PC-9 (cell line): Measurements from ENCODE around the gene DGLUCY. TPM values are rescaled to one million over a fixed set of nuclear protein-coding genes. Genes with fewer than 3 reads are reported as not detected.
"Not testable (repeated sequence)": the region's sequence is repeated elsewhere in the genome, so short reads cannot be mapped to it uniquely, and the experiment has no call there.

Source experiments
- BruUV-seq: library from RNA; stranded (reverse); fragments of 400-500 nt; replicated peaks from 2 replicates; lab custom pipeline; 2021; lab: Mats Ljungman, UMichigan
- CTCF ChIA-PET: fragments of 300-600 bp; sonication (Branson Sonifier 250); formaldehyde crosslinking; loops from one replicate; lab custom pipeline; 2022; ENCODE audit warnings: antibody characterized with exemption; lab: Charles Lee
- POLR2A ChIA-PET: fragments of 300-600 bp; sonication (Branson Sonifier 250); formaldehyde crosslinking; loops from one replicate; lab custom pipeline; 2022; ENCODE audit warnings: antibody characterized with exemption; ENCODE audit not compliant: unreplicated experiment; lab: Charles Lee
- DNase-seq, 2 experiments: peaks; one replicate each; pipeline versions ENCODE4 v3.0.0 to v3.0.0-alpha.2; 2015 to 2022; ENCODE audit warnings: mixed read lengths in 1 of 2
- H2AFZ ChIP-seq: fragments of 200-600 bp; sonication (generic); 2 replicates; pipeline ENCODE4 v1.8.1; 2017; ENCODE audit warnings: antibody characterized with exemption
- H3F3A ChIP-seq: fragments of 200-600 bp; sonication (generic); 2 replicates; pipeline ENCODE4 v1.8.1; 2017; ENCODE audit warnings: antibody characterized with exemption, mild to moderate bottlenecking, low read depth; ENCODE audit not compliant: insufficient read depth
- H3K27ac ChIP-seq: fragments of 200-600 bp; sonication (generic); 2 replicates; pipeline ENCODE4 v1.6.1; 2016; ENCODE audit warnings: mixed run types
- H3K27me3 ChIP-seq: fragments of 200-600 bp; sonication (generic); 2 replicates; pipeline ENCODE4 v1.6.1; 2016; ENCODE audit warnings: low read depth, mixed run types; ENCODE audit not compliant: insufficient read depth
- H3K36me3 ChIP-seq: fragments of 200-600 bp; sonication (generic); 2 replicates; pipeline ENCODE4 v1.6.1; 2016; ENCODE audit warnings: low read depth, mixed run types
- H3K4me1 ChIP-seq: fragments of 200-600 bp; sonication (generic); replicated peaks from 2 replicates; pipeline ENCODE4 v1.6.1; 2016; ENCODE audit warnings: mixed run types; ENCODE audit not compliant: insufficient read depth
- H3K4me2 ChIP-seq: fragments of 200-600 bp; sonication (generic); 2 replicates; pipeline ENCODE4 v1.6.1; 2017; ENCODE audit warnings: mixed run types
- H3K4me3 ChIP-seq: fragments of 200-600 bp; sonication (generic); 2 replicates; pipeline ENCODE4 v1.6.1; 2016; ENCODE audit warnings: mixed run types
- H3K79me2 ChIP-seq: fragments of 200-600 bp; sonication (generic); 2 replicates; pipeline ENCODE4 v1.6.1; 2017; ENCODE audit warnings: low read depth, mixed run types
- H3K9me2 ChIP-seq: fragments of 200-600 bp; sonication (generic); 2 replicates; pipeline ENCODE4 v1.8.1; 2017; ENCODE audit warnings: mild to moderate bottlenecking; ENCODE audit not compliant: insufficient read depth
- H3K9me3 ChIP-seq: fragments of 200-600 bp; sonication (generic); 2 replicates; pipeline ENCODE4 v1.8.1; 2016; ENCODE audit warnings: low read depth; ENCODE audit not compliant: insufficient read depth
- H4K20me1 ChIP-seq: fragments of 200-600 bp; sonication (generic); 2 replicates; pipeline ENCODE4 v1.8.1; 2017; ENCODE audit not compliant: insufficient read depth
- EZH2 ChIP-seq: fragments of 200-600 bp; sonication (generic); IDR thresholded peaks from 2 replicates; pipeline ENCODE4 v1.8.0; 2017; ENCODE audit warnings: antibody characterized with exemption, low read depth
- intact Hi-C: fragments of 100-400 bp; cut with micrococcal nuclease; formaldehyde crosslinking; loops from one replicate; pipeline ENCODE4 v1.10.0; 2022; ENCODE audit not compliant: unreplicated experiment
- total RNA-seq: library from RNA; stranded (reverse); gene quantifications from 2 replicates; pipeline ENCODE4 v1.2.3, GENCODE V29; 2021
- TF ChIP-seq, protein P1 (sequence below): fragments of 200-600 bp; sonication (generic); conservative IDR thresholded peaks from 2 replicates; pipeline ENCODE4 v1.6.1; 2017; ENCODE audit warnings: mixed run types, antibody characterized with exemption, mild to moderate bottlenecking, moderate library complexity

DGLUCY gene
- total RNA-seq, 1 experiment from 2014 or later: 15.9 TPM

DNA sequence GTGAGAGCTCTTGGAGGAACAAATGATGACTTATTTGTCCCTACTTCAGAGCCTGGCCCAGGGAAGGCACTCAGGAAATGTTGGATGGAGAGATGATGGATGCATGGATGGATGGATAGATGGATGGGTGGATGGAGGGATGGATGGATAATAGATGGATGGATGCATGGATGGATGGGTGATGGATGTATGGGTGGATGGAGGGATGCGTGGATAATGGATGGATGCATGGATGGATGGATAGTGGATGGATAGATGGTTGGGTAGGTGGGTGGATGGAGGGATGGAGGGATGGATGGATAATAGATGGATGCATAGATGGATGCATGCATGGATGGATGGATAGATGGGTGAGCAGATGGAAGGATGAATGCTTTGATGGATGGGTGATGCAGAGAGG, 107.4 kb downstream of the DGLUCY start:
- intact Hi-C loops: no loop called here

DNA sequence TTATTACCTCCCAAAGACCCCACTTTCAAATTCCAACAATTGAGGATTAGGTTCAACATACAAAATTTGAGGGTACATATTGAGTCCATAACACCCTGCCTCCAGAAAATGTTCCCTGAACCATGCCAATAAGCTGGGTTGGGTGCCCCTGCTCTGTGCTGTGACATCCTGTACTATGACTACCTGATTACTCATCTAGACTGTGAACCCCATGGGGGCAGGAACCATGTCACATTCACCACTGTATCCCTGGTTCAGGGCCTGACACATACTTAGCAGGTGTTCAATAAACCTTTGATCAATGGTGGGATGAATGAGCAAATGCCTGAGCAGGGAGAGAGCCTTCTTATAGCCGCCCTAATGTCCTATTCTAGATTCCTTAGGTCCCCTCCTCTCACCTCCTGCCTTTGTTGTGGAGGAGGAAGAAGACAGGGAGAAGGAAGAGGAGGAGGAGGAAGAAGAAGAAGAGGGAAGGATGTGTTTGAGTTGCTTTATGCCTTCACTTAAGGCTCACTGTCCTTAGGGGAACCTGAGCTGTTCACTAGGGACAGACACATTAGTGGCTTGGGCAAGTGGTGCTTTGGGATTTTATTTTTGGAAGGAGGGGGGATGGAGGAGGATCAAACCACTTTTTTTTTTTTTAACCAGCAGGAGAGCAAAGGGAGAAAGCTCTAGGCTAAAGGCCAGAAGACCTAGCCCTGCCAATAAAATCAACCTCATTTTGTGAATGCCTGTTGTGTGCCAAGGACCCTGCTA, 109.3 kb downstream of the DGLUCY start:
- H3K4me2 ChIP-seq: no peak overlapping the region
- BruUV-seq: no TSS peak
- no peak overlapping the region for H3K27ac ChIP-seq

More for the DNA sequence above, 107.4 kb downstream of the DGLUCY start:
- H3K4me2 ChIP-seq: no peak overlapping the region
- CTCF ChIA-PET: no interaction called here
- no peaks in the 10 kb centered on the region for H3K4me1 ChIP-seq
- H3K27ac ChIP-seq: no peak overlapping the region
- H3K4me3 ChIP-seq: no peak overlapping the region
- DNase-seq: no peak
- no peaks in the 10 kb centered on the region for H3K79me2 ChIP-seq
- POLR2A ChIA-PET: no interaction called here
- H2AFZ ChIP-seq: no peak overlapping the region
- H4K20me1 ChIP-seq: no peaks in the 10 kb centered on the region
- no peaks in the 10 kb centered on the region for H3K27me3 ChIP-seq
- H3F3A ChIP-seq: no peaks in the 10 kb centered on the region
- H3K36me3 ChIP-seq: no peaks in the 10 kb centered on the region
- H3K9me2 ChIP-seq: no peaks in the 10 kb centered on the region
- TF ChIP-seq, protein P1, sequence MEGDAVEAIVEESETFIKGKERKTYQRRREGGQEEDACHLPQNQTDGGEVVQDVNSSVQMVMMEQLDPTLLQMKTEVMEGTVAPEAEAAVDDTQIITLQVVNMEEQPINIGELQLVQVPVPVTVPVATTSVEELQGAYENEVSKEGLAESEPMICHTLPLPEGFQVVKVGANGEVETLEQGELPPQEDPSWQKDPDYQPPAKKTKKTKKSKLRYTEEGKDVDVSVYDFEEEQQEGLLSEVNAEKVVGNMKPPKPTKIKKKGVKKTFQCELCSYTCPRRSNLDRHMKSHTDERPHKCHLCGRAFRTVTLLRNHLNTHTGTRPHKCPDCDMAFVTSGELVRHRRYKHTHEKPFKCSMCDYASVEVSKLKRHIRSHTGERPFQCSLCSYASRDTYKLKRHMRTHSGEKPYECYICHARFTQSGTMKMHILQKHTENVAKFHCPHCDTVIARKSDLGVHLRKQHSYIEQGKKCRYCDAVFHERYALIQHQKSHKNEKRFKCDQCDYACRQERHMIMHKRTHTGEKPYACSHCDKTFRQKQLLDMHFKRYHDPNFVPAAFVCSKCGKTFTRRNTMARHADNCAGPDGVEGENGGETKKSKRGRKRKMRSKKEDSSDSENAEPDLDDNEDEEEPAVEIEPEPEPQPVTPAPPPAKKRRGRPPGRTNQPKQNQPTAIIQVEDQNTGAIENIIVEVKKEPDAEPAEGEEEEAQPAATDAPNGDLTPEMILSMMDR: no peak
- no peak for TF ChIP-seq EZH2
- H3K9me3 ChIP-seq: no peaks in the 10 kb centered on the region
- BruUV-seq: no TSS peak

DNA sequence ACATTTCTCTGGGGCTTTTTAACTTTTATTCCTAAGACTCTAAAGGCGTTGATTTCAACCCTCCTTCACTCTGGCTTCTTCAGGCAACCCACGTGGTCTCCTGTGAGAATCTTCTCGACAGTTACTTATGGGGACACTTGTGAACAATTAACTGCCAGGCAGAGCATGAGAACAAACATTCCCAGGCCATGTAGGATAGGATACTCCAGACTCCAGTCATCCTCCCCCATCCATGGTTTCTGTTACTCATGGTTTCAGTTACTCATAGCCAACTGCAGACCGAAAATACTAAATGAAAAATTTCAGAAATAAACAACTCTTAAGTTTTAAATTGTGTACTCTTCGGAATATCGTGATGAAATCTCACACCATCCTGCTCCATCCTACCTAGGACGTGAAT, 111.2 kb downstream of the DGLUCY start:
- Histone ChIP-seq H3K4me3 (no peak overlapping the region), H3K4me2 (no peak overlapping the region), H3K79me2 (no peaks in the 10 kb centered on the region), H3F3A (peaks cover 9% of the 10 kb centered on the region; the same call in 1 of the 2 replicates), H3K27me3 (no peaks in the 10 kb centered on the region), H3K36me3 (no peaks in the 10 kb centered on the region), H4K20me1 (no peaks in the 10 kb centered on the region), H3K9me2 (no peaks in the 10 kb centered on the region), H3K4me1 (peaks cover 15% of the 10 kb centered on the region), H2AFZ (no peak overlapping the region), H3K27ac (no peak overlapping the region), H3K9me3 (no peaks in the 10 kb centered on the region)
- BruUV-seq: no TSS peak
- DNase-seq: no peak
- no peak for TF ChIP-seq EZH2
- TF ChIP-seq, protein P1: no peak
- ChIA-PET POLR2A (no interaction called here), CTCF (no interaction called here)
- intact Hi-C loops: no loop called here

More for the DNA sequence above, 109.3 kb downstream of the DGLUCY start:
- intact Hi-C loops: no loop called here
- no peaks in the 10 kb centered on the region for H3K9me3 ChIP-seq
- CTCF ChIA-PET: no interaction called here
- no peaks in the 10 kb centered on the region for H3K79me2 ChIP-seq
- no peak for TF ChIP-seq EZH2
- TF ChIP-seq, protein P1: no peak
- no peaks in the 10 kb centered on the region for H3K27me3 ChIP-seq
- no peak overlapping the region for H3K4me3 ChIP-seq
- peaks cover 6% of the 10 kb centered on the region; the same call in 1 of the 2 replicates for H3F3A ChIP-seq
- peaks cover 9% of the 10 kb centered on the region for H3K4me1 ChIP-seq
- no peak overlapping the region for H2AFZ ChIP-seq
- H3K9me2 ChIP-seq: no peaks in the 10 kb centered on the region
- no peaks in the 10 kb centered on the region for H3K36me3 ChIP-seq
- POLR2A ChIA-PET: no interaction called here
- no peak for DNase-seq
- no peaks in the 10 kb centered on the region for H4K20me1 ChIP-seq

DNA sequence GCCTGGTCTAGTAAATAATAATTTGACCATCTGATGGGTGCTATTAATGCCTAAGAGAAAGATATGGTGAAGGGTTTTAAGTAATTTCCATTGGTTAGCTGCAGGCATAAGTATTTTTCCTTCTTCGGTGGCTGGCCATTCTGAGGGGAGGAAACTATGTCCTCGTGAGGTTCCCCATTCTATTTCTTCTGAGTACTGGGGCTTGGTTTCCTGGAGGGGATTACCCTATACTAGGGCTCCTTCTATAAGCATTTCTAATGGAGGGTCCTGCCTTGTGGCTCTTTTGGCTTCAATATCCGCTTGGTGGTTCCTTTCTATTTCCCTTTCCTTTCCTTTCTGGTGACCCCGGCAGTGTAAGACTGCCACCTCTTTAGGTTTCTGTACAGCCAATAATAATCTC, 112.5 kb downstream of the DGLUCY start:
- BruUV-seq, H3K27ac ChIP-seq, H3F3A ChIP-seq, H3K4me2 ChIP-seq, H3K27me3 ChIP-seq, POLR2A ChIA-PET, CTCF ChIA-PET, H3K9me2 ChIP-seq, H3K36me3 ChIP-seq, H2AFZ ChIP-seq, H3K79me2 ChIP-seq, H3K4me3 ChIP-seq, DNase-seq, H3K9me3 ChIP-seq, intact Hi-C loops, H4K20me1 ChIP-seq: not testable (repeated sequence)
- peaks cover 15% of the 10 kb centered on the region for H3K4me1 ChIP-seq
